ENCODE results near the gene GRAMD2A.

- no peak for TF ChIP-seq EP300 (IDR thresholded peaks at IDR 0.05)
- TF ChIP-seq POLR2A (IDR thresholded peaks at IDR 0.05) = no peak
- no peak for TF ChIP-seq CTCF (IDR thresholded peaks at IDR 0.05)
Measured at GRCh38 chr15:72147418-72147817, 50.2 kb downstream of the GRAMD2A start.
